ENCODE measurements around the gene ADGRG7.

DNA sequence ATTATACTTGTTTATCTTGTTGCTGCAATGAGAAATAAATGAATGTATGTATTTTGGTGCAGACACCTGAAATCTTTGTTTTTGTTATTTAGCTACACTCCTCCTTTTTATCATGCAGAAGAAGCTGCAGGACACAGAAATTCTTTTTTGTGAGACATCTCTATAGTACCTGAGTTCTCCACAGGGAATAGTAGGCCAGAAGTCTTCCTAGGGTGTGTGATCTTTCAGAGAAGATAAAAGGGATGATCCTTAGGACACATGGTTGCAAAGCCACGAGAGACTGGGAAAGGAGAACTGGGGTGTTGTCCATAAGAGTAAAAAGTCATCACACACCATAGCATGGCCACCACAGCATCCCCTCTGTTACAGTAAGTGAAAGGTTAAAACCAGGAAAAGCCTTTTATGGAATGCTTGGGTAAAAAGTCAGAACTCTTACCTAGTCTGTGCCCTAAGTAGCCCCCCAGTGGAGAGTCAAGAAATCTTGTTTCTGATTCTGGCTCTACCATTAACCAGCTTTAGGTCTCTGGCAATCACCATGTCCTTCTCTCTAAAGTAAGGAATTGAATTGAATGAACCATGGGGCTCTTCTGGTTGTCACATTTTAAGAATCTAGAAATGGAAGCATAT is 31.9 kb upstream of the ADGRG7 start:
- TF ChIP-seq POLR2A (IDR thresholded peaks at IDR 0.05; ENCODE audit: low read length) (no peak), GATA1 (IDR thresholded peaks at IDR 0.05; ENCODE audit: low read depth, low read length) (no peak)

Measured in erythroblast (primary cell).